GM23338 (cell line): ENCODE data around the gene PRPH. TPM values are rescaled to one million over a fixed set of nuclear protein-coding genes. Genes with fewer than 3 reads are reported as not detected.

Experiments used
- ATAC-seq: fragments of 200-7000 bp; cut with Tn5 transposase; 3 replicates; pipeline ENCODE4 v1.9.1; 2020
- DNase-seq: peaks from one replicate; pipeline ENCODE4 v3.0.0-alpha.2; 2015; ENCODE audit warnings: low spot score
- H2AFZ ChIP-seq: fragments of 200-600 bp; sonication (generic); 2 replicates; pipeline ENCODE4 v1.8.0; 2016; ENCODE audit warnings: antibody characterized with exemption, mild to moderate bottlenecking, moderate library complexity
- H3F3A ChIP-seq: fragments of 200-600 bp; sonication (generic); replicated peaks from 2 replicates; pipeline ENCODE4 v1.8.0; 2017; ENCODE audit warnings: antibody characterized with exemption, mixed run types, low read depth
- H3K27ac ChIP-seq: fragments of 200-600 bp; sonication (generic); 2 replicates; pipeline ENCODE4 v1.6.1; 2016; ENCODE audit warnings: low read depth
- H3K27me3 ChIP-seq: fragments of 200-600 bp; sonication (generic); 2 replicates; pipeline ENCODE4 v1.8.0; 2016; ENCODE audit warnings: mild to moderate bottlenecking, mixed run types, moderate library complexity; ENCODE audit not compliant: insufficient read depth
- H3K36me3 ChIP-seq: fragments of 200-600 bp; sonication (generic); 2 replicates; pipeline ENCODE4 v1.8.0; 2016; ENCODE audit warnings: mild to moderate bottlenecking; ENCODE audit not compliant: insufficient read depth
- H3K4me1 ChIP-seq: fragments of 200-600 bp; sonication (generic); 2 replicates; pipeline ENCODE4 v1.8.0; 2016; ENCODE audit warnings: mild to moderate bottlenecking, moderate library complexity; ENCODE audit not compliant: insufficient read depth
- H3K4me2 ChIP-seq: fragments of 200-600 bp; sonication (generic); 2 replicates; pipeline ENCODE4 v1.7.1; 2017; ENCODE audit warnings: mixed run types
- H3K4me3 ChIP-seq: fragments of 200-600 bp; sonication (generic); 2 replicates; pipeline ENCODE4 v1.6.1; 2016; ENCODE audit warnings: mixed run types
- H3K79me2 ChIP-seq: fragments of 200-600 bp; sonication (generic); replicated peaks from 2 replicates; pipeline ENCODE4 v1.8.0; 2017; ENCODE audit warnings: mild to moderate bottlenecking; ENCODE audit not compliant: insufficient read depth
- H3K9me2 ChIP-seq: fragments of 200-600 bp; sonication (generic); 2 replicates; pipeline ENCODE4 v1.8.0; 2017; ENCODE audit not compliant: insufficient read depth
- H4K20me1 ChIP-seq: fragments of 200-600 bp; sonication (generic); replicated peaks from 2 replicates; pipeline ENCODE4 v1.8.0; 2017; ENCODE audit warnings: mild to moderate bottlenecking; ENCODE audit not compliant: insufficient read depth
- H3K27ac Mint-ChIP-seq: 2 replicates; pipeline ENCODE4 v1.8.0; 2020; ENCODE audit warnings: inconsistent platforms, mild to moderate bottlenecking, moderate library complexity, mixed read lengths
- H3K27me3 Mint-ChIP-seq: 3 replicates; pipeline ENCODE4 v1.8.0; 2022; ENCODE audit warnings: low read depth, mild to moderate bottlenecking, moderate library complexity, mixed read lengths, inconsistent platforms; ENCODE audit not compliant: insufficient read depth, poor library complexity
- H3K36me3 Mint-ChIP-seq: 3 replicates; pipeline ENCODE4 v1.8.0; 2021; ENCODE audit warnings: low read depth, mild to moderate bottlenecking, inconsistent platforms, moderate library complexity, mixed read lengths
- H3K4me1 Mint-ChIP-seq: 3 replicates; pipeline ENCODE4 v1.8.0; 2020; ENCODE audit warnings: mild to moderate bottlenecking, inconsistent platforms, mixed read lengths
- H3K4me3 Mint-ChIP-seq: 3 replicates; pipeline ENCODE4 v1.8.0; 2021; ENCODE audit warnings: moderate library complexity, mild to moderate bottlenecking, inconsistent platforms, mixed read lengths
- H3K9me3 Mint-ChIP-seq: 3 replicates; pipeline ENCODE4 v1.8.0; 2020; ENCODE audit warnings: moderate library complexity, mild to moderate bottlenecking, inconsistent platforms, mixed read lengths
- CREB1 ChIP-seq: fragments of 250-450 bp; sonication (Bioruptor Pico); IDR thresholded peaks from 2 replicates; pipeline ENCODE4 v1.5.0; 2020; ENCODE audit warnings: low read depth, mild to moderate bottlenecking, moderate library complexity
- EZH2 ChIP-seq: fragments of 200-600 bp; sonication (generic); IDR thresholded peaks from one replicate; pipeline ENCODE4 v1.8.0; 2017; ENCODE audit warnings: antibody characterized with exemption, mild to moderate bottlenecking, low read depth; ENCODE audit not compliant: unreplicated experiment
- EZH2phosphoT487 ChIP-seq: fragments of 200-600 bp; sonication (generic); IDR thresholded peaks from one replicate; pipeline ENCODE4 v1.8.1; 2018; ENCODE audit warnings: antibody characterized with exemption; ENCODE audit not compliant: unreplicated experiment
- JUNB ChIP-seq: IDR thresholded peaks from one replicate; pipeline ENCODE4 v1.6.1; 2016; ENCODE audit warnings: antibody characterized with exemption; ENCODE audit not compliant: unreplicated experiment
- NANOG ChIP-seq: IDR thresholded peaks from 2 replicates; pipeline ENCODE4 v1.6.1; 2016; ENCODE audit warnings: antibody characterized with exemption, borderline replicate concordance
- POLR2AphosphoS5 ChIP-seq: IDR thresholded peaks from 2 replicates; pipeline ENCODE4 v1.6.1; 2016; ENCODE audit warnings: antibody characterized with exemption, low read depth
- STAT1 ChIP-seq: IDR thresholded peaks from one replicate; pipeline ENCODE4 v1.6.1; 2016; ENCODE audit warnings: antibody characterized with exemption; ENCODE audit not compliant: unreplicated experiment
- ZNF114 ChIP-seq: fragments of 250-450 bp; sonication (Bioruptor Pico); IDR thresholded peaks from 2 replicates; pipeline ENCODE4 v1.5.0; 2020; ENCODE audit warnings: mild to moderate bottlenecking, moderate library complexity
- ZNF331 ChIP-seq: fragments of 250-450 bp; sonication (Bioruptor Pico); IDR thresholded peaks from 2 replicates; pipeline ENCODE4 v1.5.0; 2020; ENCODE audit warnings: low read depth, mild to moderate bottlenecking, moderate library complexity
- polyA plus RNA-seq: library from polyadenylated mRNA; unstranded; fragments of >200 nt; fragmentation: Nextera tagmentation; extraction: Ambion mirVana; gene quantifications from 2 replicates; pipeline ENCODE4 v1.2.1, GENCODE V29; 2016
- total RNA-seq: library from RNA; depleted of rRNA; stranded (reverse); fragments of >200 nt; shearing (Covaris generic); gene quantifications from 2 replicates; pipeline ENCODE4 v1.2.3, GENCODE V29; 2014
- TF ChIP-seq, protein P1 (sequence below): IDR thresholded peaks from one replicate; pipeline ENCODE4 v1.6.1; 2018; ENCODE audit warnings: antibody characterized with exemption; ENCODE audit not compliant: unreplicated experiment
- TF ChIP-seq, protein P2 (sequence below): fragments of 250-450 bp; sonication (Bioruptor Pico); IDR thresholded peaks from 2 replicates; pipeline ENCODE4 v1.5.0; 2020; ENCODE audit warnings: mild to moderate bottlenecking, moderate library complexity
- TF ChIP-seq, protein P3 (sequence below), 2 experiments: fragments of 200-600 bp in 1 of 2; sonication (generic) in 1 of 2; conservative IDR thresholded peaks; 2 replicates each; pipeline versions ENCODE4 v1.5.1 to v1.6.1; 2016 to 2017; ENCODE audit warnings: antibody characterized with exemption in 2 of 2, low read depth in 2 of 2, mild to moderate bottlenecking in 2 of 2, moderate library complexity in 1 of 2
- TF ChIP-seq, protein P4 (sequence below): IDR thresholded peaks from 2 replicates; pipeline ENCODE4 v1.6.1; 2016; ENCODE audit warnings: antibody characterized with exemption

The PRPH gene
- total and polyA plus RNA-seq, 2 experiments from 2014 or later: 0.24 to 0.36 TPM

DNA sequence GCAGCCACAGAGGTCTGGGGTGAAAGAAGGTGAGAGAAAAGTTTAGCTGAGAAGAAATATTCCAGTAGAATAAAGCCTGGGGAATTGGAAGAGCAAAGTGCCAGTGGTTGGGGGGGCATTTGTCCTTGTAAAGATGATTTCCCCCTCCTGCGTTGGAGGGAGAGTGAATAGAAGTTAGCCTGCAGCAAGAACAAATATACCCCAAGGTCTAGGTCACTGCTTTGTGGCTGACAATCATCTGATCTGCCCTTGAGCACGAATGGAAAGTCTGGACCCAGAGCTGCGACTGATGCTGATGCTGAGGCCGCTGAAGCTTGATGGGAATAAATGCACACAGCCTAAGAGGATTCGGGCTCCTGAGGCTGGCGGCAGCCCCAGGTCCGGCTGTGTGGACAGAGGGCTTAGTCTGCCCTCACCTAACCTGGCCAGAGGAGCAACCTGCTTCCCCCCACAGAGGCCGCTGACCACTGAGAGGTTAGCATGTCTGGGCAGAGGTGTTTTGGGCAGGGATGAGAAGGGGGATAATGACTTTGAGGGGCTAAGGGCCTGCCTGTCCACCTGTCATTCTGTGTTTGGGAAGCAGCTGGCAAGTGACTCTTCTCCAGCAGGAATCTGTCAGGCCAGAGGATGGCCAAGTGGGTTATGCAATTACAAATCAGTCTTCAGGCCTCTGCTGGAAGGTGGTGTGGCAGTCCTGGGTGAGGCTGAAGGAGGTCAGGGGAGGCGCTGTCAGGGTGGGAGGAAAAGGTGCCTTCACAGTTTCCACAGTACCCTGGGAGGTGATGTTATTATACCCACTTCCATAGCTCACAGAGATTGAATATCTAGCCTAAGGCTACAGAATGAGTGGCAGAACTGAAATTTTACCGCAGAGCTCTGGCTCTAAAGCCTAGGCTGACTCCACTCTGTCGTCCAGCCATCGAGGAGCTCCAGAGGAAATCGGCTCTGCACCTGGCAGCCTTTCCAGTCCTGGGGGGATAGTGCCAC, 18.4 kb upstream of the PRPH start:
- H3F3A ChIP-seq: peaks cover 18% of the 10 kb centered on the region
- no peaks in the 10 kb centered on the region for H3K79me2 ChIP-seq
- Mint-ChIP-seq H3K36me3 (peaks cover 24% of the 10 kb centered on the region), H3K9me3 (no peaks in the 10 kb centered on the region; the same call in 2 of the 3 replicates), H3K4me1 (peaks cover 11% of the 10 kb centered on the region), H3K27ac (no peak overlapping the region), H3K27me3 (peaks cover 11% of the 10 kb centered on the region), H3K4me3 (no peak overlapping the region)
- H3K4me1 ChIP-seq: 0 out of 2 replicates have a peak, but pooled peaks cover 3% of the 10 kb centered on the region
- no peaks in the 10 kb centered on the region for H3K9me2 ChIP-seq
- peaks cover 6% of the 10 kb centered on the region; the same call in 1 of the 2 replicates for H4K20me1 ChIP-seq
- no peak overlapping the region for H3K4me2 ChIP-seq
- H2AFZ ChIP-seq: no peak overlapping the region
- no peak overlapping the region for H3K27ac ChIP-seq
- ATAC-seq (no peak), DNase-seq (no peak)
- H3K4me3 ChIP-seq: no peak overlapping the region
- TF ChIP-seq ZNF114 (CRISPR knock-in tag) (no peak), STAT1 (no peak), CREB1 (CRISPR knock-in tag) (no peak), EZH2 (no peak), JUNB (no peak), POLR2AphosphoS5 (no peak), ZNF331 (CRISPR knock-in tag) (no peak), NANOG (no peak), EZH2phosphoT487 (no peak)
- TF ChIP-seq, protein P1, sequence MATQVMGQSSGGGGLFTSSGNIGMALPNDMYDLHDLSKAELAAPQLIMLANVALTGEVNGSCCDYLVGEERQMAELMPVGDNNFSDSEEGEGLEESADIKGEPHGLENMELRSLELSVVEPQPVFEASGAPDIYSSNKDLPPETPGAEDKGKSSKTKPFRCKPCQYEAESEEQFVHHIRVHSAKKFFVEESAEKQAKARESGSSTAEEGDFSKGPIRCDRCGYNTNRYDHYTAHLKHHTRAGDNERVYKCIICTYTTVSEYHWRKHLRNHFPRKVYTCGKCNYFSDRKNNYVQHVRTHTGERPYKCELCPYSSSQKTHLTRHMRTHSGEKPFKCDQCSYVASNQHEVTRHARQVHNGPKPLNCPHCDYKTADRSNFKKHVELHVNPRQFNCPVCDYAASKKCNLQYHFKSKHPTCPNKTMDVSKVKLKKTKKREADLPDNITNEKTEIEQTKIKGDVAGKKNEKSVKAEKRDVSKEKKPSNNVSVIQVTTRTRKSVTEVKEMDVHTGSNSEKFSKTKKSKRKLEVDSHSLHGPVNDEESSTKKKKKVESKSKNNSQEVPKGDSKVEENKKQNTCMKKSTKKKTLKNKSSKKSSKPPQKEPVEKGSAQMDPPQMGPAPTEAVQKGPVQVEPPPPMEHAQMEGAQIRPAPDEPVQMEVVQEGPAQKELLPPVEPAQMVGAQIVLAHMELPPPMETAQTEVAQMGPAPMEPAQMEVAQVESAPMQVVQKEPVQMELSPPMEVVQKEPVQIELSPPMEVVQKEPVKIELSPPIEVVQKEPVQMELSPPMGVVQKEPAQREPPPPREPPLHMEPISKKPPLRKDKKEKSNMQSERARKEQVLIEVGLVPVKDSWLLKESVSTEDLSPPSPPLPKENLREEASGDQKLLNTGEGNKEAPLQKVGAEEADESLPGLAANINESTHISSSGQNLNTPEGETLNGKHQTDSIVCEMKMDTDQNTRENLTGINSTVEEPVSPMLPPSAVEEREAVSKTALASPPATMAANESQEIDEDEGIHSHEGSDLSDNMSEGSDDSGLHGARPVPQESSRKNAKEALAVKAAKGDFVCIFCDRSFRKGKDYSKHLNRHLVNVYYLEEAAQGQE: no peak
- TF ChIP-seq, protein P2, sequence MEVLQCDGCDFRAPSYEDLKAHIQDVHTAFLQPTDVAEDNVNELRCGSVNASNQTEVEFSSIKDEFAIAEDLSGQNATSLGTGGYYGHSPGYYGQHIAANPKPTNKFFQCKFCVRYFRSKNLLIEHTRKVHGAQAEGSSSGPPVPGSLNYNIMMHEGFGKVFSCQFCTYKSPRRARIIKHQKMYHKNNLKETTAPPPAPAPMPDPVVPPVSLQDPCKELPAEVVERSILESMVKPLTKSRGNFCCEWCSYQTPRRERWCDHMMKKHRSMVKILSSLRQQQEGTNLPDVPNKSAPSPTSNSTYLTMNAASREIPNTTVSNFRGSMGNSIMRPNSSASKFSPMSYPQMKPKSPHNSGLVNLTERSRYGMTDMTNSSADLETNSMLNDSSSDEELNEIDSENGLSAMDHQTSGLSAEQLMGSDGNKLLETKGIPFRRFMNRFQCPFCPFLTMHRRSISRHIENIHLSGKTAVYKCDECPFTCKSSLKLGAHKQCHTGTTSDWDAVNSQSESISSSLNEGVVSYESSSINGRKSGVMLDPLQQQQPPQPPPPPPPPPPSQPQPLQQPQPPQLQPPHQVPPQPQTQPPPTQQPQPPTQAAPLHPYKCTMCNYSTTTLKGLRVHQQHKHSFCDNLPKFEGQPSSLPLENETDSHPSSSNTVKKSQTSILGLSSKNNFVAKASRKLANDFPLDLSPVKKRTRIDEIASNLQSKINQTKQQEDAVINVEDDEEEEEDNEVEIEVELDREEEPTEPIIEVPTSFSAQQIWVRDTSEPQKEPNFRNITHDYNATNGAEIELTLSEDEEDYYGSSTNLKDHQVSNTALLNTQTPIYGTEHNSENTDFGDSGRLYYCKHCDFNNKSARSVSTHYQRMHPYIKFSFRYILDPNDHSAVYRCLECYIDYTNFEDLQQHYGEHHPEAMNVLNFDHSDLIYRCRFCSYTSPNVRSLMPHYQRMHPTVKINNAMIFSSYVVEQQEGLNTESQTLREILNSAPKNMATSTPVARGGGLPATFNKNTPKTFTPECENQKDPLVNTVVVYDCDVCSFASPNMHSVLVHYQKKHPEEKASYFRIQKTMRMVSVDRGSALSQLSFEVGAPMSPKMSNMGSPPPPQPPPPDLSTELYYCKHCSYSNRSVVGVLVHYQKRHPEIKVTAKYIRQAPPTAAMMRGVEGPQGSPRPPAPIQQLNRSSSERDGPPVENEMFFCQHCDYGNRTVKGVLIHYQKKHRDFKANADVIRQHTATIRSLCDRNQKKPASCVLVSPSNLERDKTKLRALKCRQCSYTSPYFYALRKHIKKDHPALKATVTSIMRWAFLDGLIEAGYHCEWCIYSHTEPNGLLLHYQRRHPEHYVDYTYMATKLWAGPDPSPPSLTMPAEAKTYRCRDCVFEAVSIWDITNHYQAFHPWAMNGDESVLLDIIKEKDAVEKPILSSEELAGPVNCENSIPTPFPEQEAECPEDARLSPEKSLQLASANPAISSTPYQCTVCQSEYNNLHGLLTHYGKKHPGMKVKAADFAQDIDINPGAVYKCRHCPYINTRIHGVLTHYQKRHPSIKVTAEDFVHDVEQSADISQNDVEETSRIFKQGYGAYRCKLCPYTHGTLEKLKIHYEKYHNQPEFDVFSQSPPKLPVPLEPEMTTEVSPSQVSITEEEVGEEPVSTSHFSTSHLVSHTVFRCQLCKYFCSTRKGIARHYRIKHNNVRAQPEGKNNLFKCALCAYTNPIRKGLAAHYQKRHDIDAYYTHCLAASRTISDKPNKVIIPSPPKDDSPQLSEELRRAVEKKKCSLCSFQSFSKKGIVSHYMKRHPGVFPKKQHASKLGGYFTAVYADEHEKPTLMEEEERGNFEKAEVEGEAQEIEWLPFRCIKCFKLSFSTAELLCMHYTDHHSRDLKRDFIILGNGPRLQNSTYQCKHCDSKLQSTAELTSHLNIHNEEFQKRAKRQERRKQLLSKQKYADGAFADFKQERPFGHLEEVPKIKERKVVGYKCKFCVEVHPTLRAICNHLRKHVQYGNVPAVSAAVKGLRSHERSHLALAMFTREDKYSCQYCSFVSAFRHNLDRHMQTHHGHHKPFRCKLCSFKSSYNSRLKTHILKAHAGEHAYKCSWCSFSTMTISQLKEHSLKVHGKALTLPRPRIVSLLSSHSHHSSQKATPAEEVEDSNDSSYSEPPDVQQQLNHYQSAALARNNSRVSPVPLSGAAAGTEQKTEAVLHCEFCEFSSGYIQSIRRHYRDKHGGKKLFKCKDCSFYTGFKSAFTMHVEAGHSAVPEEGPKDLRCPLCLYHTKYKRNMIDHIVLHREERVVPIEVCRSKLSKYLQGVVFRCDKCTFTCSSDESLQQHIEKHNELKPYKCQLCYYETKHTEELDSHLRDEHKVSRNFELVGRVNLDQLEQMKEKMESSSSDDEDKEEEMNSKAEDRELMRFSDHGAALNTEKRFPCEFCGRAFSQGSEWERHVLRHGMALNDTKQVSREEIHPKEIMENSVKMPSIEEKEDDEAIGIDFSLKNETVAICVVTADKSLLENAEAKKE (CRISPR knock-in tag): no peak
- TF ChIP-seq, protein P3, sequence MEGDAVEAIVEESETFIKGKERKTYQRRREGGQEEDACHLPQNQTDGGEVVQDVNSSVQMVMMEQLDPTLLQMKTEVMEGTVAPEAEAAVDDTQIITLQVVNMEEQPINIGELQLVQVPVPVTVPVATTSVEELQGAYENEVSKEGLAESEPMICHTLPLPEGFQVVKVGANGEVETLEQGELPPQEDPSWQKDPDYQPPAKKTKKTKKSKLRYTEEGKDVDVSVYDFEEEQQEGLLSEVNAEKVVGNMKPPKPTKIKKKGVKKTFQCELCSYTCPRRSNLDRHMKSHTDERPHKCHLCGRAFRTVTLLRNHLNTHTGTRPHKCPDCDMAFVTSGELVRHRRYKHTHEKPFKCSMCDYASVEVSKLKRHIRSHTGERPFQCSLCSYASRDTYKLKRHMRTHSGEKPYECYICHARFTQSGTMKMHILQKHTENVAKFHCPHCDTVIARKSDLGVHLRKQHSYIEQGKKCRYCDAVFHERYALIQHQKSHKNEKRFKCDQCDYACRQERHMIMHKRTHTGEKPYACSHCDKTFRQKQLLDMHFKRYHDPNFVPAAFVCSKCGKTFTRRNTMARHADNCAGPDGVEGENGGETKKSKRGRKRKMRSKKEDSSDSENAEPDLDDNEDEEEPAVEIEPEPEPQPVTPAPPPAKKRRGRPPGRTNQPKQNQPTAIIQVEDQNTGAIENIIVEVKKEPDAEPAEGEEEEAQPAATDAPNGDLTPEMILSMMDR (conservative IDR thresholded peaks at IDR 0.05; ENCODE audit: low read depth in 2 of 2): no peak
- TF ChIP-seq, protein P4, sequence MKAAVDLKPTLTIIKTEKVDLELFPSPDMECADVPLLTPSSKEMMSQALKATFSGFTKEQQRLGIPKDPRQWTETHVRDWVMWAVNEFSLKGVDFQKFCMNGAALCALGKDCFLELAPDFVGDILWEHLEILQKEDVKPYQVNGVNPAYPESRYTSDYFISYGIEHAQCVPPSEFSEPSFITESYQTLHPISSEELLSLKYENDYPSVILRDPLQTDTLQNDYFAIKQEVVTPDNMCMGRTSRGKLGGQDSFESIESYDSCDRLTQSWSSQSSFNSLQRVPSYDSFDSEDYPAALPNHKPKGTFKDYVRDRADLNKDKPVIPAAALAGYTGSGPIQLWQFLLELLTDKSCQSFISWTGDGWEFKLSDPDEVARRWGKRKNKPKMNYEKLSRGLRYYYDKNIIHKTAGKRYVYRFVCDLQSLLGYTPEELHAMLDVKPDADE: no peak
- H3K36me3 ChIP-seq: peaks cover 16% of the 10 kb centered on the region
- no peaks in the 10 kb centered on the region for H3K27me3 ChIP-seq
